Astrocyte of the spinal cord (primary cell): ENCODE results near the gene ACVR1.

Source experiments
- DNase-seq: peaks from one replicate; pipeline ENCODE4 v3.0.0; 2011; ENCODE audit warnings: low read depth, low spot score
- H3K4me3 ChIP-seq: 2 replicates; pipeline ENCODE4 v1.5.1; 2011; ENCODE audit warnings: low read depth, mild to moderate bottlenecking, low read length, moderate library complexity
- in situ Hi-C: cut with HindIII; loops from 2 replicates; pipeline ENCODE4 v1.10.0; 2017; ENCODE audit warnings: low sequenced_read_pairs
- TF ChIP-seq, protein P1 (sequence below): IDR thresholded peaks from 2 replicates; pipeline ENCODE4 v1.5.1; 2012; ENCODE audit warnings: low read depth, mild to moderate bottlenecking, low read length, inconsistent platforms

ACVR1 gene

DNA sequence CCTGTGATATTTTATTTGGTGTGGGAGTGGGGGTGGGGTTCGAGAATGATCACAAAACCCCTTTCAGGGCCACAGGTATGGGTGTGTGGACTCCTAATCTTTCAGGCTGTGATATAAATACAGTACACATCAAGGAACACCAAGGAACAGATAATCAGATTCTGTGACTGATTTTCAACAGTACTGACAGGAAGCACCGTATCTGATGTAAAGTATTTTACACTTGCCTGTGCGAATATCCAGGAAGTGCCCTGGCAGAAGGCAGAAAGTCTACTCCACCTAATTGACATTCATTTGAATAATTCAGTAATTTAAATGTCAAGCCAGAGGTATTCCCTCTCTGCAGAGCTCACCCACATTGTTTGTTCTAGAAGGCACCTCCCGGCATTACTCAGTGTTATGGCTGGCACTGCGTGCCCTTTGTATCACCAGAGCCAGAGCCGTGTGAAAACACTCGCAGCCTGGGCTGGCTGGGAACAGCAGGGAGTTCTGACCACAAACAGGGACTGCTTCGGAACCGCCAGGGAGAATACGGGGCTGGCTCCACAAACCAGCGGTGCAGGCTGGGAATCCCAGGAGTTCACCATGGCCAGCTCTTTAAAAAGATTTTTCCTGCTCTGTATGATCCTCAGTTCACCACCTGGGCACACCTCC is 91.8 kb downstream of the ACVR1 start:
- H3K4me3 ChIP-seq, result no peak overlapping the region
- TF ChIP-seq, protein P1, sequence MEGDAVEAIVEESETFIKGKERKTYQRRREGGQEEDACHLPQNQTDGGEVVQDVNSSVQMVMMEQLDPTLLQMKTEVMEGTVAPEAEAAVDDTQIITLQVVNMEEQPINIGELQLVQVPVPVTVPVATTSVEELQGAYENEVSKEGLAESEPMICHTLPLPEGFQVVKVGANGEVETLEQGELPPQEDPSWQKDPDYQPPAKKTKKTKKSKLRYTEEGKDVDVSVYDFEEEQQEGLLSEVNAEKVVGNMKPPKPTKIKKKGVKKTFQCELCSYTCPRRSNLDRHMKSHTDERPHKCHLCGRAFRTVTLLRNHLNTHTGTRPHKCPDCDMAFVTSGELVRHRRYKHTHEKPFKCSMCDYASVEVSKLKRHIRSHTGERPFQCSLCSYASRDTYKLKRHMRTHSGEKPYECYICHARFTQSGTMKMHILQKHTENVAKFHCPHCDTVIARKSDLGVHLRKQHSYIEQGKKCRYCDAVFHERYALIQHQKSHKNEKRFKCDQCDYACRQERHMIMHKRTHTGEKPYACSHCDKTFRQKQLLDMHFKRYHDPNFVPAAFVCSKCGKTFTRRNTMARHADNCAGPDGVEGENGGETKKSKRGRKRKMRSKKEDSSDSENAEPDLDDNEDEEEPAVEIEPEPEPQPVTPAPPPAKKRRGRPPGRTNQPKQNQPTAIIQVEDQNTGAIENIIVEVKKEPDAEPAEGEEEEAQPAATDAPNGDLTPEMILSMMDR, result no peak
- DNase-seq, result peak; percentile 83
- in situ Hi-C loops, result no loop called here

DNA sequence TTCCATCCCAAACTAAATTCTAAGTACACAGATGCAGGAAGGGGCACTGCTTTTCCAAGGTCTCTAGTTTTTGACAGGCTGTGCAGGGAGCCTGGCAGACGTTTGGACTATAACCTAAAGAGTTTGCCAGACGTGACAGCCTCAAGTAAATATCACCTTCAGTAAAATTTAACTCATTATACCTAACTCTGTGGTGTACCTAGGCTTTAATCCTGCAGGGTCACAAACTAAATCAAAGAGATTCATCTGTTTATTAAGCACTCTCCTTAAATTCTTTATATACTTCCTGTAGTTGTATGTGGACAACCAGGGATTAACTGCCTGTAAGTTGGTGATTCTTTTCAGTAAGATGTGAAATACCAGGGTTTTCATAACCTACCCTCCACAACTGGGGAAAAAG is 92.9 kb downstream of the ACVR1 start:
- H3K4me3 ChIP-seq, result no peak overlapping the region
- TF ChIP-seq, protein P1, result no peak
- in situ Hi-C loops, result no loop called here
- no peak for DNase-seq

DNA sequence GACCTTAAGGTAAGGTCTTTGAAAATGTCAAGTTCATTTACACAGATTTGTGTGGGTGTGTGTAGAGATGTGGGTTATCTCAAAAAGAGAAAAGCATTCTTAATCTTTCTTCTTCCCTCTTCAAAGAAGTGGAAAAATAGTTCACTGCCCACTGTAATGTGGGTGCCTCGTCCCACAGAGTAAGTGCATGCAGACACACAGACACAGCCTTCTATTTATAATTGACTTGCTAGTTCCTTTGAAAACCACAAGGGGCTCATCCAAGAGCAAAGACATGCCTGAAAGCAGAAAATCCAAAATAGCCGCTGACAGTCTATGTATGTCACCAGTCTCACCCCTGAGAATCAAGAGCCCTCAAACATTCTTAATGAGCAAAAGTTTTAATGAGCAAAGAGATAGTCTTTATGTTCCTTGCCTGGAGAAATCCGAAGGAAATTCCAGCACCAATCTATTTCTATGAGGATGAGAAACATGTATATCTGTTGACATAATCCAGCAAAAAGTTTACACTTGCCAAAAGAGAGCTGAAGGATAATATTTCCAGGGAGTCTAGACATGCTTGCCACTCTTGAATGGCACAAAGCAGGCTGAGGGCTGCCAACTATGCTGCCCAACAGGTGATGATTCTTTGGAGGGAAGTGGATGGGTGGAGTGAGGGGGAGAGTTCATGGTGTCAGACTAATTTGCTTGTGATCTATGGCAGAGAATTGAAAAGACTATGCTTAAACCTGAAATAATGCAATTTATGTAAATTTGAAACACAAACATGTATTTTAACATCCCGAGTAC is 93.9 kb downstream of the ACVR1 start:
- DNase-seq, result no peak
- in situ Hi-C loops, result no loop called here
- H3K4me3 ChIP-seq, result no peak overlapping the region
- TF ChIP-seq, protein P1, result peak; percentile 43

DNA sequence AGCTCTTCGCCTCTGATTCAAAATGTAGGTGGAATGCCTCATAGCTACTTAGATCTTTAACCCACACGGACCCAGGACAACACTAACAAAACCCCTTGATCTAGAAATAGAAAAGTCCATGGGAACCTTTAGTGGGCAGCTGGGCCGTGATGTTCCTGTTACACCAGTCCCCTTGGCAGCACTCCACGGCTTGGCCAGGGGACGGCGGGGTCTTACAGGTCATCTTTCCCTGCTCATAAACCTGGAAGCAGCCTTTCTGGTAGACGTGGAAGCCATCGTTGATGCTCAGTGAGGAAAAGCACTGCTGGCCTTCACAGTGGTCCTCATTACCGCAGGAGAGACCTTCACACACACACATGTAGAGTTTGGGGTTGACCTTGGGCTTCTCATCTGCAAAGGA is 95.9 kb downstream of the ACVR1 start:
- no peak overlapping the region for H3K4me3 ChIP-seq
- in situ Hi-C loops, result no loop called here
- TF ChIP-seq, protein P1, result no peak
- DNase-seq, result no peak

DNA sequence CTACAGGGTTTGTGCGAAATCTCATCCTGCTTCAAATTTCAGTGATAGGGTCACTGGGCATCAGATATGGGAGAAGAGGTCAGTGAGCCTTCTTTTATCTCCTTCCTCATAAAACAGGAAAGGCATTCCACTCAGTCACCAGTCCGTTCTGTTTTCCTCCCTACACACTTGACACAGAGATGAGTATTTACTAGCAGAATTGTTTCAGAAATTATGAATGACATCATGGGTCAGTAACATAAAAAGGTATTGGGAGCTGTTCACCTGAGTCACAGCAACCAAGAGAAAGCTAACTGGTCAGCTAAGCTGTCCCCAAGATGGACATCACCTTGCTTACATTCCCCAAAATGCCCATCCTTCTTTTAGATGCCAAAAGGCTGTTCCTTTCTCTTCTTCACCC is 96.3 kb downstream of the ACVR1 start:
- no peak overlapping the region for H3K4me3 ChIP-seq
- no peak for DNase-seq
- TF ChIP-seq, protein P1, result no peak
- in situ Hi-C loops, result no loop called here

DNA sequence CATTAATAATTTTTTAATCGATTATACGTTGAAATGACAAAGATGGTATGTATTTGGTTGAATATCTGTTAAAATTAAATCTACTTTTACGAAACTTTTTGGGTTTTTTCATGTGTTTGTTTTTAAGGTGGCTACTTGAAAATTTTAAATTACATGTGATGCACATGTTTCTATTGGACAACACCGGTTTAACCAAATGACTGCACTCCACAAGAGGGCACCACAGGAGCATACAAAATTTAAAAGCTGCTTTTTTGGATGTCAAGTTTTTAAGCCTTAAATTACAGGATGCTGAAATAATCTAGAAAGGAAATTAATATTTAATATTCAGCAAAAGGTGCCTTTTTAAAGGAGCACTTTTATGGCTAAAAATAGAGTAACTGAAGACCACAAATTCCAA is 98.7 kb downstream of the ACVR1 start:
- in situ Hi-C loops, result no loop called here
- TF ChIP-seq, protein P1, result peak; percentile 63
- H3K4me3 ChIP-seq, result no peak overlapping the region
- peak; percentile 69 for DNase-seq
